PC-3 (cell line): ENCODE data around the gene RYR2. TPM values are rescaled to one million over a fixed set of nuclear protein-coding genes. Genes with fewer than 3 reads are reported as not detected.

Experiments
- ATAC-seq: fragments of 200-7000 bp; cut with Tn5 transposase; 2 replicates; pipeline ENCODE4 v1.9.1; 2020; ENCODE audit warnings: mild to moderate bottlenecking, moderate library complexity
- BruUV-seq: library from RNA; stranded (reverse); fragments of 400-500 nt; replicated peaks from 2 replicates; lab custom pipeline; 2021; lab: Mats Ljungman, UMichigan
- CTCF ChIA-PET: fragments of 300-600 bp; sonication (Branson Sonifier 250); formaldehyde crosslinking; loops from one replicate; lab custom pipeline; 2022; ENCODE audit warnings: antibody characterized with exemption; lab: Charles Lee
- POLR2A ChIA-PET: fragments of 300-600 bp; sonication (Branson Sonifier 250); formaldehyde crosslinking; loops from one replicate; lab custom pipeline; 2022; ENCODE audit warnings: antibody characterized with exemption; ENCODE audit not compliant: unreplicated experiment; lab: Charles Lee
- DNase-seq: peaks from one replicate; pipeline ENCODE4 v3.0.0-alpha.2; 2015
- H2AFZ ChIP-seq: fragments of 300-600 bp; sonication (generic); 2 replicates; pipeline ENCODE4 v1.6.0; 2016; ENCODE audit warnings: antibody characterized with exemption, low read length
- H3F3A ChIP-seq: fragments of 300-600 bp; sonication (generic); one replicate; pipeline ENCODE4 v1.6.0; 2017; ENCODE audit warnings: antibody characterized with exemption, low read length, control low read depth, mild to moderate bottlenecking; ENCODE audit not compliant: unreplicated experiment
- H3K27ac ChIP-seq: fragments of 300-600 bp; sonication (generic); 2 replicates; pipeline ENCODE4 v1.5.1; 2016; ENCODE audit warnings: mild to moderate bottlenecking, low read length
- H3K27me3 ChIP-seq: fragments of 300-600 bp; sonication (generic); 2 replicates; pipeline ENCODE4 v1.6.1; 2016; ENCODE audit warnings: low read length, mixed read lengths
- H3K36me3 ChIP-seq: fragments of 300-600 bp; sonication (generic); 2 replicates; pipeline ENCODE4 v1.6.1; 2016; ENCODE audit warnings: low read depth, mixed run types, low read length, mixed read lengths
- H3K4me1 ChIP-seq: fragments of 300-600 bp; sonication (generic); 2 replicates; pipeline ENCODE4 v1.5.1; 2016; ENCODE audit warnings: low read length; ENCODE audit not compliant: insufficient read depth
- H3K4me2 ChIP-seq: fragments of 300-600 bp; sonication (generic); 2 replicates; pipeline ENCODE4 v1.6.0; 2016; ENCODE audit warnings: low read length
- H3K4me3 ChIP-seq: fragments of 300-600 bp; sonication (generic); 2 replicates; pipeline ENCODE4 v1.5.1; 2016; ENCODE audit warnings: mild to moderate bottlenecking, low read length, mixed read lengths
- H3K79me2 ChIP-seq: fragments of 300-600 bp; sonication (generic); 2 replicates; pipeline ENCODE4 v1.6.1; 2017; ENCODE audit warnings: low read length, mixed read lengths
- H3K9ac ChIP-seq: fragments of 300-600 bp; sonication (generic); 2 replicates; pipeline ENCODE4 v1.6.0; 2016; ENCODE audit warnings: mild to moderate bottlenecking, low read length
- H3K9me2 ChIP-seq: fragments of 300-600 bp; sonication (generic); replicated peaks from 2 replicates; pipeline ENCODE4 v1.6.1; 2016; ENCODE audit warnings: mixed run types, low read length, mixed read lengths
- H3K9me3 ChIP-seq: fragments of 300-600 bp; sonication (generic); 2 replicates; pipeline ENCODE4 v1.6.1; 2016; ENCODE audit warnings: low read length, mixed read lengths
- H4K20me1 ChIP-seq: fragments of 300-600 bp; sonication (generic); 2 replicates; pipeline ENCODE4 v1.6.1; 2016; ENCODE audit warnings: low read length, mixed read lengths
- EZH2 ChIP-seq: fragments of 300-600 bp; sonication (generic); IDR thresholded peaks from one replicate; pipeline ENCODE4 v1.6.1; 2017; ENCODE audit warnings: antibody characterized with exemption, mild to moderate bottlenecking, low read length; ENCODE audit not compliant: unreplicated experiment
- EZH2phosphoT487 ChIP-seq: fragments of 300-600 bp; sonication (generic); IDR thresholded peaks from 2 replicates; pipeline ENCODE4 v1.6.1; 2018; ENCODE audit warnings: mild to moderate bottlenecking, antibody characterized with exemption, low read length, borderline replicate concordance
- intact Hi-C: fragments of 100-400 bp; cut with micrococcal nuclease; formaldehyde crosslinking; loops from 2 replicates; pipeline ENCODE4 v1.9.0; 2023
- total RNA-seq: library from RNA; depleted of rRNA; stranded (reverse); fragments of >200 nt; gene quantifications from 2 replicates; pipeline ENCODE4 v1.2.3, GENCODE V29; 2014
- TF ChIP-seq, protein P1 (sequence below): fragments of 300-600 bp; sonication (generic); conservative IDR thresholded peaks from 2 replicates; pipeline ENCODE4 v1.5.1; 2017; ENCODE audit warnings: antibody characterized with exemption, low read depth, mild to moderate bottlenecking, low read length

The RYR2 gene
- total RNA-seq, 1 experiment from 2014 or later: not detected

DNA sequence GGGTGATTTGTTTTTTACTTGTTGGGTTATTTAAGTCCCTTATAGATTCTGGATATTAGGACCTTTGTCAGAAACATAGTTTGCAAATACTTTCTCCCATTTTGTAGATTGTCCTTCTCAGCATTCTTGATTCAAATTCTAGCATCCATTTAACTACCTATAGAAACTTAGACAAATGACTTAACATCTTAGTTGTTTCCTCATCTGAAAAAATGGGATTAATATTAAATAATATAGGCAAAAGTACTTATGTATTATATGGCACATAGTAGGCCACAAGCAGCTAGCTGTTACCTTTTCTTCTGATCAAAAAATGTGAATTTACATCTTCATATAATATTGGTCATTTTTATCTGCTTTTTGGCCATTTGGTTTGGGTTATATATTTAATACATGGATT is 541.3 kb downstream of the RYR2 start:
- no peak overlapping the region for H3K4me2 ChIP-seq
- H3K4me3 ChIP-seq: no peak overlapping the region
- no peaks in the 10 kb centered on the region for H3K36me3 ChIP-seq
- no peaks in the 10 kb centered on the region for H3K79me2 ChIP-seq
- no peak for DNase-seq
- ATAC-seq: no peak
- ChIA-PET POLR2A (no interaction called here), CTCF (no interaction called here)
- TF ChIP-seq, protein P1, sequence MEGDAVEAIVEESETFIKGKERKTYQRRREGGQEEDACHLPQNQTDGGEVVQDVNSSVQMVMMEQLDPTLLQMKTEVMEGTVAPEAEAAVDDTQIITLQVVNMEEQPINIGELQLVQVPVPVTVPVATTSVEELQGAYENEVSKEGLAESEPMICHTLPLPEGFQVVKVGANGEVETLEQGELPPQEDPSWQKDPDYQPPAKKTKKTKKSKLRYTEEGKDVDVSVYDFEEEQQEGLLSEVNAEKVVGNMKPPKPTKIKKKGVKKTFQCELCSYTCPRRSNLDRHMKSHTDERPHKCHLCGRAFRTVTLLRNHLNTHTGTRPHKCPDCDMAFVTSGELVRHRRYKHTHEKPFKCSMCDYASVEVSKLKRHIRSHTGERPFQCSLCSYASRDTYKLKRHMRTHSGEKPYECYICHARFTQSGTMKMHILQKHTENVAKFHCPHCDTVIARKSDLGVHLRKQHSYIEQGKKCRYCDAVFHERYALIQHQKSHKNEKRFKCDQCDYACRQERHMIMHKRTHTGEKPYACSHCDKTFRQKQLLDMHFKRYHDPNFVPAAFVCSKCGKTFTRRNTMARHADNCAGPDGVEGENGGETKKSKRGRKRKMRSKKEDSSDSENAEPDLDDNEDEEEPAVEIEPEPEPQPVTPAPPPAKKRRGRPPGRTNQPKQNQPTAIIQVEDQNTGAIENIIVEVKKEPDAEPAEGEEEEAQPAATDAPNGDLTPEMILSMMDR: no peak
- no peak for TF ChIP-seq EZH2
- no peak for TF ChIP-seq EZH2phosphoT487
- no peaks in the 10 kb centered on the region for H3K4me1 ChIP-seq
- no peaks in the 10 kb centered on the region for H3F3A ChIP-seq
- no peak overlapping the region for H2AFZ ChIP-seq
- no peaks in the 10 kb centered on the region for H3K9me2 ChIP-seq
- intact Hi-C loops: no loop called here
- no peak overlapping the region for H3K9ac ChIP-seq
- H3K27ac ChIP-seq: no peak overlapping the region
- no peaks in the 10 kb centered on the region for H3K27me3 ChIP-seq
- no peaks in the 10 kb centered on the region for H4K20me1 ChIP-seq
- no TSS peak for BruUV-seq
- no peaks in the 10 kb centered on the region for H3K9me3 ChIP-seq

DNA sequence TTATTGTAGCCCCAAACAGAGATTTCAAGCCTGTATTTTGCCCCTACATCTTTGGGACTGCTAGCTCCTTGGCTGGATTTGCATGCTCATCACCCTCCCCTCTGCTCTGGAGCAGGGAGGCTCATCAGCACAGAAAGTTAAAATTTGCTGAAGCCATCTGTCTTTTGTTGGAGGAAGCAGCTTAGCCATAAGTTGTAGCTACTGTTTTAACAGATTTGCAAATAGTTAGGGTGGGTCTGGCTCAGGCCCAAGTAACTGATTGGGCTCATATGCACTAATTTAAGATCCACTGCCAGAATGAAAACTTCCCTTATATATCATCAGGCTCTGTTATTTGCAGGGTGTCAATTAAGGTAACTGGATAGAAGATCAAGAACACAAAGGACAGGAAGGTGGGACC is 541.8 kb downstream of the RYR2 start:
- CTCF ChIA-PET: no interaction called here
- TF ChIP-seq EZH2 (no peak), EZH2phosphoT487 (no peak)
- TF ChIP-seq, protein P1: no peak
- no peaks in the 10 kb centered on the region for H3K4me1 ChIP-seq
- H3K27me3 ChIP-seq: no peaks in the 10 kb centered on the region
- DNase-seq: no peak
- H3K4me2 ChIP-seq: no peak overlapping the region
- no peak overlapping the region for H2AFZ ChIP-seq
- no peak overlapping the region for H3K9ac ChIP-seq
- H3F3A ChIP-seq: no peaks in the 10 kb centered on the region
- intact Hi-C loops: no loop called here
- ATAC-seq: no peak
- no peaks in the 10 kb centered on the region for H3K36me3 ChIP-seq
- BruUV-seq: no TSS peak
- no peaks in the 10 kb centered on the region for H4K20me1 ChIP-seq
- POLR2A ChIA-PET: interaction anchor here (0.6 kb wide), 1 partner anchor 86 kb away, joined by 6 read pairs; no protein-coding TSS in a partner anchor
- no peaks in the 10 kb centered on the region for H3K9me2 ChIP-seq
- H3K9me3 ChIP-seq: no peaks in the 10 kb centered on the region
- H3K27ac ChIP-seq: no peak overlapping the region
- no peak overlapping the region for H3K4me3 ChIP-seq
- H3K79me2 ChIP-seq: no peaks in the 10 kb centered on the region

DNA sequence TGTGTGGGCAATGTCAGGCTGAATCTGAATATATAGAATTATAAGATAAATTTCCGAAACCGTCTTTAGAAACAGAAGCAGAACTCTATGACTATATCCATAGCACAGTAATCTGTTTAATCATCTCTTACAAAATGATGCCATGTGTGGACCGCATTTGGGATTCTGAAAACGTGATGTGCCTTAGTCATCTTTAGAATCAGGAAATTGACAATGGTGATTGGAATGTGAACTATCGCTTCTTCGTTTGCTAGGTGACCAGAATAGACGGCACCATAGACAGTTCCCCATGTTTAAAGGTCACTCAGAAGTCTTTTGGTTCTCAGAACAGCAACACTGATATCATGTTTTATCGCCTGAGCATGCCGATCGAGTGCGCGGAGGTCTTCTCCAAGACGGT is 548.4 kb downstream of the RYR2 start:
- no peak for ATAC-seq
- H3K4me3 ChIP-seq: no peak overlapping the region
- ChIA-PET CTCF (interaction anchor here (0.7 kb wide), 1 partner anchor 14 kb away, joined by 4 read pairs; no protein-coding TSS in a partner anchor), POLR2A (no interaction called here)
- peaks cover 9% of the 10 kb centered on the region; the same call in 1 of the 2 replicates for H3K27me3 ChIP-seq
- BruUV-seq: no TSS peak
- H3F3A ChIP-seq: no peaks in the 10 kb centered on the region
- H3K36me3 ChIP-seq: no peaks in the 10 kb centered on the region
- no peak overlapping the region for H2AFZ ChIP-seq
- H3K9ac ChIP-seq: no peak overlapping the region
- TF ChIP-seq EZH2phosphoT487 (no peak), EZH2 (no peak)
- TF ChIP-seq, protein P1: no peak
- DNase-seq: no peak
- no peaks in the 10 kb centered on the region for H3K79me2 ChIP-seq
- intact Hi-C loops: no loop called here
- no peak overlapping the region for H3K4me2 ChIP-seq
- H3K9me3 ChIP-seq: no peaks in the 10 kb centered on the region
- no peaks in the 10 kb centered on the region for H3K4me1 ChIP-seq
- no peaks in the 10 kb centered on the region for H3K9me2 ChIP-seq
- H4K20me1 ChIP-seq: no peaks in the 10 kb centered on the region
- H3K27ac ChIP-seq: no peak overlapping the region
